BJ (cell line): ENCODE measurements around the gene LDHB. TPM values are rescaled to one million over a fixed set of nuclear protein-coding genes. Genes with fewer than 3 reads are reported as not detected.

Source experiments
- CTCF ChIA-PET: fragments of 350-600 bp; formaldehyde crosslinking; extraction: SDS; loops from one replicate; lab custom pipeline; 2021; ENCODE audit warnings: antibody characterized with exemption, inconsistent platforms; lab: Yijun Ruan, JAX
- POLR2A ChIA-PET: fragments of 300-600 bp; sonication (Branson Sonifier 250); formaldehyde crosslinking; extraction: SDS; loops from one replicate; lab custom pipeline; 2021; ENCODE audit warnings: antibody characterized with exemption; lab: Charles Lee
- DNase-seq: peaks from one replicate; pipeline ENCODE4 v3.0.0-alpha.2; 2011; ENCODE audit warnings: low read depth
- H3K27me3 ChIP-seq: 2 replicates; pipeline ENCODE4 v1.6.0; 2011; ENCODE audit warnings: low read length; ENCODE audit not compliant: control insufficient read depth, insufficient read depth
- H3K36me3 ChIP-seq: 2 replicates; pipeline ENCODE4 v1.5.1; 2011; ENCODE audit warnings: low read length; ENCODE audit not compliant: control insufficient read depth, insufficient read depth
- H3K4me3 ChIP-seq: 2 replicates; pipeline ENCODE4 v1.5.1; 2011; ENCODE audit warnings: low read depth, mild to moderate bottlenecking, control low read depth, low read length
- CTCF ChIP-seq: IDR thresholded peaks from 2 replicates; pipeline ENCODE4 v1.5.1; 2011; ENCODE audit warnings: low read depth, mild to moderate bottlenecking, control low read depth, inconsistent platforms, low read length, moderate library complexity; ENCODE audit not compliant: insufficient read depth
- polyA plus RNA-seq: library from polyadenylated mRNA; depleted of rRNA; stranded (reverse); fragments of >200 nt; gene quantifications from 2 replicates; pipeline ENCODE4 v1.2.3, GENCODE V29; 2011

Gene LDHB
- polyA plus RNA-seq, 1 experiment, result 275 TPM

GRCh38 chr12:21644516-21644915 is 13.1 kb downstream of the LDHB start:
- POLR2A ChIA-PET, result no interaction called here
- Histone ChIP-seq H3K27me3 (no peaks in the 10 kb centered on the region), H3K4me3 (no peak overlapping the region), H3K36me3 (peaks cover 7% of the 10 kb centered on the region)
- CTCF ChIA-PET, result no interaction called here
- TF ChIP-seq CTCF, result no peak
- DNase-seq, result no peak

- no peak overlapping the region for H3K4me3 ChIP-seq
- no peaks in the 10 kb centered on the region for H3K27me3 ChIP-seq
- ChIA-PET CTCF (interaction anchor here (1.5 kb wide), 1 partner anchor 19 kb away, joined by 3 read pairs; no protein-coding TSS in a partner anchor), POLR2A (no interaction called here)
- peaks cover 7% of the 10 kb centered on the region for H3K36me3 ChIP-seq
- DNase-seq, result no peak
- TF ChIP-seq CTCF, result no peak
Measured at GRCh38 chr12:21643758-21644157, 13.9 kb downstream of the LDHB start.

- ChIA-PET CTCF (interaction anchor here (1.5 kb wide), 1 partner anchor 20 kb away, joined by 3 read pairs; no protein-coding TSS in a partner anchor), POLR2A (interaction anchor here (0.6 kb wide), 2 partner anchors 15 to 189 kb away, joined by 3 to 4 read pairs; no protein-coding TSS in a partner anchor)
- Histone ChIP-seq H3K4me3 (no peak overlapping the region), H3K27me3 (no peaks in the 10 kb centered on the region), H3K36me3 (peaks cover 7% of the 10 kb centered on the region)
- DNase-seq, result no peak
- no peak for TF ChIP-seq CTCF
Measured at GRCh38 chr12:21642707-21643389, 14.8 kb downstream of the LDHB start.

GRCh38 chr12:21638054-21638891 is 19.4 kb downstream of the LDHB start:
- POLR2A ChIA-PET, result no interaction called here
- no peaks in the 10 kb centered on the region for H3K27me3 ChIP-seq
- no peak for DNase-seq
- peaks cover 11% of the 10 kb centered on the region; the same call in 1 of the 2 replicates for H3K36me3 ChIP-seq
- no peak overlapping the region for H3K4me3 ChIP-seq
- no peak for TF ChIP-seq CTCF
- CTCF ChIA-PET, result interaction anchor here (1.2 kb wide), 1 partner anchor 12 kb away, joined by 3 read pairs; no protein-coding TSS in a partner anchor

GRCh38 chr12:21634245-21634644 is 23.4 kb downstream of the LDHB start:
- DNase-seq, result no peak
- no peak for TF ChIP-seq CTCF
- Histone ChIP-seq H3K4me3 (no peak overlapping the region), H3K36me3 (peaks cover 8% of the 10 kb centered on the region; the same call in 1 of the 2 replicates), H3K27me3 (no peaks in the 10 kb centered on the region)
- CTCF ChIA-PET, result no interaction called here
- POLR2A ChIA-PET, result no interaction called here
